Measurements from ENCODE around the gene ADCY3. TPM values are rescaled to one million over a fixed set of nuclear protein-coding genes. Genes with fewer than 3 reads are reported as not detected.

The ADCY3 gene
- total and polyA plus RNA-seq, 2 of the 13 experiments (the other 11 are each of a cell fraction or from before 2014, with no cell fraction given), result 0.11 to 0.61 TPM

DNA sequence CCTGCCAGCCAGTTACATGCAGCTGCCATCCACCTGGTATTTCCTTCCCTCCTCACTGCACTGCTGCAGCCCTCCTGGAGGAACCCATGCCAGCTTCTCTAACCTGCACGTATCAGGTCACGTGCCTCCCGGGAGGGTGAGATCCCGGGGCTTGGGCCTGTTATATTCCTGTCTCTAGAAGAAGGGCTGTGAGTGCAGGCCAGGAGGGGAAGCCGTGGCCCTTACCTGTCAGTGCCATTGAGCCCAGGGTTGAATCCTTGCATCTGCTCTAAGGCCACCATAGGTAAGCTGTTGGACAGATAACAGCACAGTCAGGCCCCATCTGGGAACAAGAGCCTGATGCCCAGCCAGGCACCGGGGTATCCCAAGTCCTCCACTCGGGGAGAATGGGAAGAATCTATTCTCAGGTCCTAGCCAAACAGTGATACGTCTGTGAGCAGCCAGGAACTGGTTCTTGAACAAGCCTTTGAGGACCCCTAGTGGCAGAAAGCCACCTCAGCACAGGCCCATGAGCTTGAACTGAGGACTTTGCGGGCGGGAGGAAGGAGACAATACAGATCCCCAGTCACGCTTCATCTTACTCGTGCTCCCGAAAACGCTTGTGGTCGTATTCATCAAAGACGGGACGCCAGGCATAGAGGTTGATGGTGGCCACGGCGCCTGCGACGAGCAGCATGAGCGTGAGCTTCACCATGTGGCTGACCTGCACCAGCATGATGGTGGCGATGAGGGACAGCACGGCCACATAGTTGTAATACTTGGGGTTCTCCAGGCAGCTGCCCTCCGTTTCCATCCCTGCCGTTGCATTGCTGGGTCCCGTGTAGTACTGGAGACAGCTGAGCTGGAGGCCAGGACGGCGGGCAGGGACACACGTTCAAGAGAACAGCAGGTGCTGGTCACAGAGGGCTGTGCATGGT is 92.5 kb downstream of the ADCY3 start (continued):
- TF ChIP-seq, protein P1, sequence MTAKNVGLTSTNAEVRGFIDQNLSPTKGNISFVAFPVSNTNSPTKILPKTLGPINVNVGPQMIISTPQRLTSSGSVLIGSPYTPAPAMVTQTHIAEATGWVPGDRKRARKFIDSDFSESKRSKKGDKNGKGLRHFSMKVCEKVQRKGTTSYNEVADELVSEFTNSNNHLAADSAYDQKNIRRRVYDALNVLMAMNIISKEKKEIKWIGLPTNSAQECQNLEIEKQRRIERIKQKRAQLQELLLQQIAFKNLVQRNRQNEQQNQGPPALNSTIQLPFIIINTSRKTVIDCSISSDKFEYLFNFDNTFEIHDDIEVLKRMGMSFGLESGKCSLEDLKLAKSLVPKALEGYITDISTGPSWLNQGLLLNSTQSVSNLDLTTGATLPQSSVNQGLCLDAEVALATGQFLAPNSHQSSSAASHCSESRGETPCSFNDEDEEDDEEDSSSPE (CRISPR knock-in tag; IDR thresholded peaks at IDR 0.05), result peak; percentile 30; the same call in 1 of the 2 replicates
- TF ChIP-seq FOXC1 (CRISPR knock-in tag; IDR thresholded peaks at IDR 0.05; ENCODE audit: borderline replicate concordance), result peak; percentile 86; the same call in 1 of the 2 replicates
- TF ChIP-seq TCF7L2 (IDR thresholded peaks at IDR 0.05; ENCODE audit: low read depth, low read length), result no peak
- no peak for TF ChIP-seq ZFP82 (CRISPR knock-in tag; IDR thresholded peaks at IDR 0.05; ENCODE audit: borderline replicate concordance)
- no peak for TF ChIP-seq KLF6 (CRISPR knock-in tag; IDR thresholded peaks at IDR 0.05)
- TF ChIP-seq, protein P2, sequence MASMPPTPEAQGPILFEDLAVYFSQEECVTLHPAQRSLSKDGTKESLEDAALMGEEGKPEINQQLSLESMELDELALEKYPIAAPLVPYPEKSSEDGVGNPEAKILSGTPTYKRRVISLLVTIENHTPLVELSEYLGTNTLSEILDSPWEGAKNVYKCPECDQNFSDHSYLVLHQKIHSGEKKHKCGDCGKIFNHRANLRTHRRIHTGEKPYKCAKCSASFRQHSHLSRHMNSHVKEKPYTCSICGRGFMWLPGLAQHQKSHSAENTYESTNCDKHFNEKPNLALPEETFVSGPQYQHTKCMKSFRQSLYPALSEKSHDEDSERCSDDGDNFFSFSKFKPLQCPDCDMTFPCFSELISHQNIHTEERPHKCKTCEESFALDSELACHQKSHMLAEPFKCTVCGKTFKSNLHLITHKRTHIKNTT (CRISPR knock-in tag; IDR thresholded peaks at IDR 0.05), result no peak
- TF ChIP-seq, protein P3, sequence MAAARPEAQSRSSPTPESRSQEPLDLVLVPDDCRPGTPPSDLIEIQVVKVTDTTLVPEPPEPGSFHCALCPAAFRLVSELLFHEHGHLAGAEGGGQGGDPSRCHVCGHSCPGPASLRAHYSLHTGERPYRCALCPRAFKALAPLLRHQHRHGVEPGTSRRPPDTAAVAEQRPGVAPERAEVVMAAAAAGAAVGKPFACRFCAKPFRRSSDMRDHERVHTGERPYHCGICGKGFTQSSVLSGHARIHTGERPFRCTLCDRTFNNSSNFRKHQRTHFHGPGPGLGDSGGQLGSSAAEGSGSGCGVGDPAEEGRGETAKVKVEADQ (CRISPR knock-in tag; IDR thresholded peaks at IDR 0.05; ENCODE audit: borderline replicate concordance), result no peak
- TF ChIP-seq HES4 (CRISPR knock-in tag; IDR thresholded peaks at IDR 0.05; ENCODE audit: borderline replicate concordance), result 0 out of 2 replicates have a peak, but pooled peaks have one; percentile 15
- TF ChIP-seq ZFYVE20 (CRISPR knock-in tag; IDR thresholded peaks at IDR 0.05; ENCODE audit: borderline replicate concordance, low read depth), result no peak
- TF ChIP-seq CREM (IDR thresholded peaks at IDR 0.05), result no peak
- no peak for TF ChIP-seq CREM (CRISPR knock-in tag; IDR thresholded peaks at IDR 0.05)
- TF ChIP-seq ZNF24 (IDR thresholded peaks at IDR 0.05), result no peak
- no peak for TF ChIP-seq ZNF773 (CRISPR knock-in tag; IDR thresholded peaks at IDR 0.05; ENCODE audit: borderline replicate concordance)
- no peak; the same call in 1 of the 2 replicates for TF ChIP-seq ZC3H13 (CRISPR knock-in tag; IDR thresholded peaks at IDR 0.05)
- TF ChIP-seq ZNF292 (CRISPR knock-in tag; IDR thresholded peaks at IDR 0.05; ENCODE audit: borderline replicate concordance, low read depth), result peak; percentile 15; the same call in 1 of the 2 replicates
- TF ChIP-seq, protein P4, sequence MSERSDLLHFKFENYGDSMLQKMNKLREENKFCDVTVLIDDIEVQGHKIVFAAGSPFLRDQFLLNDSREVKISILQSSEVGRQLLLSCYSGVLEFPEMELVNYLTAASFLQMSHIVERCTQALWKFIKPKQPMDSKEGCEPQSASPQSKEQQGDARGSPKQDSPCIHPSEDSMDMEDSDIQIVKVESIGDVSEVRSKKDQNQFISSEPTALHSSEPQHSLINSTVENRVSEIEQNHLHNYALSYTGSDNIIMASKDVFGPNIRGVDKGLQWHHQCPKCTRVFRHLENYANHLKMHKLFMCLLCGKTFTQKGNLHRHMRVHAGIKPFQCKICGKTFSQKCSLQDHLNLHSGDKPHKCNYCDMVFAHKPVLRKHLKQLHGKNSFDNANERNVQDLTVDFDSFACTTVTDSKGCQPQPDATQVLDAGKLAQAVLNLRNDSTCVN (CRISPR knock-in tag; IDR thresholded peaks at IDR 0.05; ENCODE audit: borderline replicate concordance), result no peak; the same call in 1 of the 2 replicates
- TF ChIP-seq, protein P5, sequence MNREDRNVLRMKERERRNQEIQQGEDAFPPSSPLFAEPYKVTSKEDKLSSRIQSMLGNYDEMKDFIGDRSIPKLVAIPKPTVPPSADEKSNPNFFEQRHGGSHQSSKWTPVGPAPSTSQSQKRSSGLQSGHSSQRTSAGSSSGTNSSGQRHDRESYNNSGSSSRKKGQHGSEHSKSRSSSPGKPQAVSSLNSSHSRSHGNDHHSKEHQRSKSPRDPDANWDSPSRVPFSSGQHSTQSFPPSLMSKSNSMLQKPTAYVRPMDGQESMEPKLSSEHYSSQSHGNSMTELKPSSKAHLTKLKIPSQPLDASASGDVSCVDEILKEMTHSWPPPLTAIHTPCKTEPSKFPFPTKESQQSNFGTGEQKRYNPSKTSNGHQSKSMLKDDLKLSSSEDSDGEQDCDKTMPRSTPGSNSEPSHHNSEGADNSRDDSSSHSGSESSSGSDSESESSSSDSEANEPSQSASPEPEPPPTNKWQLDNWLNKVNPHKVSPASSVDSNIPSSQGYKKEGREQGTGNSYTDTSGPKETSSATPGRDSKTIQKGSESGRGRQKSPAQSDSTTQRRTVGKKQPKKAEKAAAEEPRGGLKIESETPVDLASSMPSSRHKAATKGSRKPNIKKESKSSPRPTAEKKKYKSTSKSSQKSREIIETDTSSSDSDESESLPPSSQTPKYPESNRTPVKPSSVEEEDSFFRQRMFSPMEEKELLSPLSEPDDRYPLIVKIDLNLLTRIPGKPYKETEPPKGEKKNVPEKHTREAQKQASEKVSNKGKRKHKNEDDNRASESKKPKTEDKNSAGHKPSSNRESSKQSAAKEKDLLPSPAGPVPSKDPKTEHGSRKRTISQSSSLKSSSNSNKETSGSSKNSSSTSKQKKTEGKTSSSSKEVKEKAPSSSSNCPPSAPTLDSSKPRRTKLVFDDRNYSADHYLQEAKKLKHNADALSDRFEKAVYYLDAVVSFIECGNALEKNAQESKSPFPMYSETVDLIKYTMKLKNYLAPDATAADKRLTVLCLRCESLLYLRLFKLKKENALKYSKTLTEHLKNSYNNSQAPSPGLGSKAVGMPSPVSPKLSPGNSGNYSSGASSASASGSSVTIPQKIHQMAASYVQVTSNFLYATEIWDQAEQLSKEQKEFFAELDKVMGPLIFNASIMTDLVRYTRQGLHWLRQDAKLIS (CRISPR knock-in tag; IDR thresholded peaks at IDR 0.05), result no peak
- TF ChIP-seq, protein P6, sequence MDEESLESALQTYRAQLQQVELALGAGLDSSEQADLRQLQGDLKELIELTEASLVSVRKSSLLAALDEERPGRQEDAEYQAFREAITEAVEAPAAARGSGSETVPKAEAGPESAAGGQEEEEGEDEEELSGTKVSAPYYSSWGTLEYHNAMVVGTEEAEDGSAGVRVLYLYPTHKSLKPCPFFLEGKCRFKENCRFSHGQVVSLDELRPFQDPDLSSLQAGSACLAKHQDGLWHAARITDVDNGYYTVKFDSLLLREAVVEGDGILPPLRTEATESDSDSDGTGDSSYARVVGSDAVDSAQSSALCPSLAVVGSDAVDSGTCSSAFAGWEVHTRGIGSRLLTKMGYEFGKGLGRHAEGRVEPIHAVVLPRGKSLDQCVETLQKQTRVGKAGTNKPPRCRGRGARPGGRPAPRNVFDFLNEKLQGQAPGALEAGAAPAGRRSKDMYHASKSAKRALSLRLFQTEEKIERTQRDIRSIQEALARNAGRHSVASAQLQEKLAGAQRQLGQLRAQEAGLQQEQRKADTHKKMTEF (CRISPR knock-in tag; IDR thresholded peaks at IDR 0.05), result 0 out of 2 replicates have a peak, but pooled peaks have one; percentile 40

Data from HepG2 (cell line).